GM12873 (cell line): ENCODE results near the gene CCDC93.

ENCODE experiments used
- CTCF ChIP-seq: IDR thresholded peaks from 2 replicates; pipeline ENCODE4 v1.5.1; 2012; ENCODE audit warnings: low read depth, mild to moderate bottlenecking, moderate library complexity, low read length, control low read depth; ENCODE audit not compliant: insufficient read depth; ENCODE audit errors: missing control alignments

CCDC93 gene

GRCh38 chr2:118056801-118057200, 42.9 kb upstream of the CCDC93 start:
- TF ChIP-seq CTCF, result no peak

- TF ChIP-seq CTCF, result no peak
Observed at GRCh38 chr2:118056165-118056534, 42.3 kb upstream of the CCDC93 start.

- TF ChIP-seq CTCF, result no peak
Observed at GRCh38 chr2:118055512-118056164, 41.8 kb upstream of the CCDC93 start.

- no peak for TF ChIP-seq CTCF
Observed at GRCh38 chr2:118054213-118055008, 40.5 kb upstream of the CCDC93 start.

GRCh38 chr2:118053681-118054080, 39.8 kb upstream of the CCDC93 start:
- TF ChIP-seq CTCF, result no peak

GRCh38 chr2:118052474-118052873, 38.6 kb upstream of the CCDC93 start:
- no peak for TF ChIP-seq CTCF

GRCh38 chr2:118051826-118052358, 38.0 kb upstream of the CCDC93 start:
- TF ChIP-seq CTCF, result no peak
